SK-N-DZ (cell line): ENCODE data around the gene A2M.

ENCODE experiments used
- DNase-seq: peaks from one replicate; pipeline ENCODE4 v3.0.0-alpha.2; 2015; ENCODE audit warnings: low spot score

A2M gene

GRCh38 chr12:9122091-9122609 is 6.4 kb upstream of the A2M start:
- DNase-seq: no peak

DNA sequence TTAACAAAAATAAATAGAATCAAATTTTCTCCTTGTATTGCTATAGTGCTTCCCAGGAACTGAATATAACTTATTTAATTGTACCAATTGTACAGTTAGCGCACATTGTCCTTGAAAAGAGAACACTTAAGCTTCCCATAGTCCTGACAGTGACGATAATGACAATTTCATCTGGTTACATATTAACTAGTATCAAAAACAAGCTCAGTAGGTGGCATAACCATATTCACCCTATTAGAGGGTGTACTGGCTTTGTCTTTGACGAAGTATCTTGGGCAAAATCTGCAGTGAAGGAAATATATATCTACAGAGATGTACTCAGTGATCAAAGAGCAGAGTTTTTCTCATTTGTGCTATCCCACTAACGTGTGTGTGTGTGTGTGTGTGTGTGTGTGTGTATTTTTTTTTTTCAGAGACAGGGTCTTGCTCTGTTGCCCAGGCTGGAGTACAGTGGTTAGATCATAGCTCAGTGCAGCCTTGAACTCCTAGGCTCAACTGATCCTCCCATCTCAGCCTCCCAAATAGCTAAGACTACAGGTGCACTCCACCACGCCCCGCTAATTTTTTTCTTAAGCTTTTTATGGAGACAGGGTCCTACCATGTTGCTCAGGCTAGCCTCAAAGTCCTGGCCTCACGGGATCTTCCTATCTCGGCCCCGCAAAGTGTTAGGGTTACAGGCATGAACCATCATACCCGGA is 4.9 kb upstream of the A2M start:
- no peak for DNase-seq

- no peak for DNase-seq
Measured at GRCh38 chr12:9118158-9118557, 2.4 kb upstream of the A2M start.

GRCh38 chr12:9114946-9115345 is 773 bp downstream of the A2M start:
- no peak for DNase-seq

- no peak for DNase-seq
Measured at GRCh38 chr12:9113987-9114309, 1.8 kb downstream of the A2M start.

DNA sequence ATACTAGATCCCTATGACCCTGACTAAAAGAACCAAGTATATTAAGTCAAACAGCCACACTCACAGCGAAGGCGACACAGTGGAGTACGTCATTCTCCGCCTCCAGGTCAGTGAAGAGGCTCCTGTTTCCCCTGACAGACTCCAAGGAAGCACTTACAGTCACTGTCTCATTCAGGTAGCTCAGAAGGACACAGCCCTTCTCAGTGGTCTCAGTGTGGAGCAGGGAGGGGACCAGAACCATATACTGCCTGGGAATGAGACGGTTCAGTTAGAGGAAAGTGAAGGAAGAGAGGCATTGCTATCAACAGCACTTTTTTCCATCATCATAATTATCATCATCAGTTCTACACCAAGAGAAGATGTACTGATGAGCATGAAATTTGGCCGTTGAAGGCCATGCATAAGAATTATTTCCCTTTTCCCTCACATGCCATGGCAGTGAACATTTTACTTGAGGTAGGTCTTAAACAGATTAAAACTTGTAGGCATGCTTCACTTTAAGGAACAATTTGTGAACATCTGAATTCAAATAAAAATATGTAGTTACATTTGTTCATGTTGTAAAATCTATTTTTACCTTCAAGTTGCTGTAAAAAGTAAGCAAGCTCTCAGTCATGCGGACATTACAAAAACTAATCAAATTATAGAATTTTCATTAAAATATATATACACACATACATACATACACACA is 2.3 kb downstream of the A2M start:
- no peak for DNase-seq

- DNase-seq: no peak
Measured at GRCh38 chr12:9112076-9112853, 3.5 kb downstream of the A2M start.

- no peak for DNase-seq
Measured at GRCh38 chr12:9111525-9111924, 4.2 kb downstream of the A2M start.

GRCh38 chr12:9109737-9110491 is 5.8 kb downstream of the A2M start:
- DNase-seq: no peak

- DNase-seq: no peak
Measured at GRCh38 chr12:9109213-9109522, 6.6 kb downstream of the A2M start.

- DNase-seq: no peak
Measured at GRCh38 chr12:9108504-9109212, 7.1 kb downstream of the A2M start.

- DNase-seq: no peak
Measured at GRCh38 chr12:9107542-9107873, 8.2 kb downstream of the A2M start.

DNA sequence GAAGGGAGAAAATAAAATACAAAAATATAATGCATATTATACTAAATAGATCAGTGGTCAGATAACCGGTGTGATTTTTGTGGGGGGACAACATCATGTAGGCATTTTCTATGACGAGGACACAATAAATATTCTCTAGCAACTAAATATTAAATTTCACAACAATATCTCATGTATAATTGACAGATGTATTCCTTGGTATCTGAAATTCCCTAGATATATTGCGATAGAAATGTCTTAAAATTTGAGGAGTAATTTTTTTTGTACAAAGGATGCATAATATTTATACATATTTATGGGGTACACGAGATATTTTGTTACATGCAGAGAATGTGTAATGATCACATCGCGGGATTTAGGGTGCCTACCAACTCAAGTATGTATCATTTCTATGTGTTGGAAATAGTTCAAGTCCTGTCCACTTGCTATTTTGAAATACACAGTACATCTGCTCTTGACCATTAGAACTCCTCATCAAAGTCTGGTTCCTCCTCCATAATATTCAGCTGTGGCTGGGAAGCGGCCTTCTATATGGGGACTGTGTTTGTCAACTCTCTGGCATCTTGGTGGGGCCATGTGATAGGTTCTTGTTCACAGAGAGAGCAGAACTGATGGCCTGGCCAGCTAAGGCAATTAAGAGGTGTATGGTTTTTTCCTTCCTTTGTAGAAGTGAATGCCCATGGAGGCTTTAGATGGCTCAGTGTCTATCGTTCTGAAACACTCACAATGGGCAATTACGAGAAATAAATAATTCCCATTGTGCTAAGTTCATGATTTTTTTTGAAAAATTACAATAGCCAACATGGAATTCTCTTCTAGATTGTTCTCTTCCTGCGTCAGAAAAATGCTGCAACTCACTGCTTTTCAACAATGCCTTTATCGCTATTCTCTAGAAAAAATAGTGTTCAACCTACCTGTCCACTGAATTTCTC is 8.8 kb downstream of the A2M start:
- no peak for DNase-seq

- no peak for DNase-seq
Measured at GRCh38 chr12:9106067-9106466, 9.7 kb downstream of the A2M start.

- DNase-seq: no peak
Measured at GRCh38 chr12:9104767-9105423, 10.8 kb downstream of the A2M start.

DNA sequence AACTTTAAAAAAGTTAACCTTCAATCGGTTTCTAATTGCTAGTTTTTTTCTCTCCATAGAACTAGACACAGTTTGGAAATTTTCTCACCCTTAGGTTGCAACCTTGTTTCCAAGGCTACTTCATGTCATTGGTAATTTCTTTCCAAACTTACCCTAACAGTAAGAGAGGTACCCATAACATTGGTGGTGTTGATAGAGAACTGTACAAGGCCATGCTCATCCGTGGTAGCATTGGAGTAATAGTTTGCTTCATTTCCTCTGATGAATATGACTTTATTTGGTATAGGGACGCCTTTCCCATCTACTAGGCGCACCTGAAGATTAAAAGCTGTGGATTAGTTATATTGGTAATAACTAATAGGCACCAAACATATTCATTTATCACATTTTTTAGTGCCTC is 11.6 kb downstream of the A2M start:
- no peak for DNase-seq

DNA sequence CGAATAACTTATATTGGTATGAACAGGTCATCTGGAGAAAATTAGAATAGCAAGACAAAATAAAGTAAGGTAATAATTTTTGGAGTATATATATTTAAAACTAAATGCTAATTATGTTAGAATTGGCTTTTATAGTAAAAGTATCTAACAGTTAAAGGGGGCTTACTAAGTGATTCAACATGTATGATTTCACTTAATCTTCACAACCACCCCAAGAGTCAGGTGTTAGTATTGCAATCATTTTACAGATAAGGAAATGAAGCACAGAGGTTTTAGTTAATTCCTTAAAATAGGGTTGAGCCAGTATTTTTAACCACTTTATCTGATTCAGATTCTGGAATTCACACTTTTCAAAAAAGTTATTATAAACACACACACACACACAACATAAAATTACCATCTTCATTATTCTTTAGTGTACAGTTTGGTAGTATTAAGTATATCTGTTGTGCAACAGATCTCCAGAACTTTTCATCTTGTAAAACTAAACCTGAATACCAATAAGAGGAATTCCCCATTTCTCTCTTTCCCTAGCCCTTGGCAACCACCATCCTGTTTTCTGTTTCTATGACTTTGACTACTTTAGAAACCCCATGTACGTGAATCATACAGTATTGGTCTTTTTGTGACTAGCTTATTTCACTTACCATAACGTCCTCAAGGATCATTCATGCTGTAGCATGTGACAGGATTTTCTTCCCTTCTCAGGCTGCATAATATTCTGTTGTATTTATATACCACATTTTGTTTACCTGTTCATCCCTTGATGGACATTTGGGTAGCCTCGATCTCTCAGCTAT is 12.5 kb downstream of the A2M start:
- DNase-seq: no peak

DNA sequence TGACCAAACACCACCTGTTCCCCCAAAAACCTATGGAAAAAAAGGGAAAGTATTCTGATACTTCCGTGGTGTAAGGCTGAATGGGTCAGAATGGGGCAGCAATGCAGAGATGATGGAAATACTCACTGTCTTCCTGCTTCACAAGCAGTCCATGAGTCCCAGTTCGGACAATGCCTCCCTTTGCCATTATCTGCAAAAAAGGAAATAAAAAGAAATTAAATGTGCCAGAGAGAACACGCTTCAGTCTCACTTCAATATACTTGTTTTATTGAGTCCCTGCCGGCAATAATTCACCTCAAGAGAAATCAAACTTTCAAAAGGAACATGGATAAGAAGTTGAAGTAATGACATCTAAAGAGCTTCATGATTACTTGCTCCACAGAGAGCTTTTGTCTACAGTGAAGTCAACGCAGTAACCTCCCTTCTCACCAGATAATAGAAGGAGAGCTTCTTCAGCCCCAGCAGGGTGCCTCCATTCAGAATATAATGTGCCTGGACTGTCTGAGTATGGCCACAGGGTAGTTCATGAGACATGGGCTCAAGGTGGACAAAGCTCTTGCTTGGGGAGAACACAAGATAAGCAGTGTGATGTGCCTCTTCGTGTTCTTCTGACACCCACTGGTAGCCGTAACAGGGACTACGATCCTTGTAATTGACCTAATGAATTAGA is 14.6 kb downstream of the A2M start:
- DNase-seq: no peak
